Activated CD4-positive, alpha-beta T cell treated with anti-CD3 and anti-CD28 coated beads, Interleukin-2, amount 50 U/mL, for 48 hours (primary cell): ENCODE data around the gene SMYD3.

Experiments used
- DNase-seq, 2 experiments: peaks; one replicate each; pipeline ENCODE4 v3.0.0-alpha.2; 2020

The SMYD3 gene

GRCh38 chr1:245932302-245932972 lies 574.6 kb downstream of the SMYD3 start:
- no peak for DNase-seq

- DNase-seq: no peak
Observed at GRCh38 chr1:245931450-245931849, 575.6 kb downstream of the SMYD3 start.

- DNase-seq: no peak
Observed at GRCh38 chr1:245929224-245929623, 577.9 kb downstream of the SMYD3 start.

GRCh38 chr1:245926888-245927287 lies 580.2 kb downstream of the SMYD3 start:
- no peak for DNase-seq

- DNase-seq: no peak
Observed at GRCh38 chr1:245923215-245923614, 583.9 kb downstream of the SMYD3 start.

- no peak for DNase-seq
Observed at GRCh38 chr1:245921417-245921816, 585.7 kb downstream of the SMYD3 start.

- DNase-seq: no peak
Observed at GRCh38 chr1:245917403-245917802, 589.7 kb downstream of the SMYD3 start.

GRCh38 chr1:245915841-245916240 lies 591.2 kb downstream of the SMYD3 start:
- no peak for DNase-seq

GRCh38 chr1:245915406-245915805 lies 591.7 kb downstream of the SMYD3 start:
- DNase-seq: no peak

GRCh38 chr1:245908543-245908942 lies 598.5 kb downstream of the SMYD3 start:
- no peak for DNase-seq

- no peak for DNase-seq
Observed at GRCh38 chr1:245906207-245906606, 600.9 kb downstream of the SMYD3 start.

GRCh38 chr1:245903851-245904250 lies 603.2 kb downstream of the SMYD3 start:
- no peak for DNase-seq

- no peak for DNase-seq
Observed at GRCh38 chr1:245901565-245901964, 605.5 kb downstream of the SMYD3 start.

- no peak for DNase-seq
Observed at GRCh38 chr1:245901037-245901436, 606.0 kb downstream of the SMYD3 start.

- no peak for DNase-seq
Observed at GRCh38 chr1:245898581-245898980, 608.5 kb downstream of the SMYD3 start.

GRCh38 chr1:245896258-245896657 lies 610.8 kb downstream of the SMYD3 start:
- no peak for DNase-seq

GRCh38 chr1:245895455-245895959 lies 611.6 kb downstream of the SMYD3 start:
- DNase-seq: no peak

- no peak for DNase-seq
Observed at GRCh38 chr1:245894843-245895242, 612.2 kb downstream of the SMYD3 start.

GRCh38 chr1:245893025-245893424 lies 614.1 kb downstream of the SMYD3 start:
- DNase-seq: no peak

GRCh38 chr1:245888809-245889208 lies 618.3 kb downstream of the SMYD3 start:
- DNase-seq: no peak

- no peak for DNase-seq
Observed at GRCh38 chr1:245887829-245888228, 619.2 kb downstream of the SMYD3 start.

- DNase-seq: no peak
Observed at GRCh38 chr1:245881767-245882391, 625.2 kb downstream of the SMYD3 start.

GRCh38 chr1:245880754-245881403 lies 626.2 kb downstream of the SMYD3 start:
- no peak for DNase-seq

GRCh38 chr1:245879091-245879490 lies 628.0 kb downstream of the SMYD3 start:
- no peak for DNase-seq
